Immature natural killer cell (primary cell): Measurements from ENCODE around the gene PDSS2. TPM values are rescaled to one million over a fixed set of nuclear protein-coding genes. Genes with fewer than 3 reads are reported as not detected.
"Not testable (repeated sequence)": the region's sequence is repeated elsewhere in the genome, so short reads cannot be mapped to it uniquely, and the experiment has no call there.

Source experiments
- DNase-seq, 3 donors: peaks; one replicate each; pipeline ENCODE4 v3.0.0; 2022; ENCODE audit warnings: mixed read lengths in 1 of 3
- H3K27ac Mint-ChIP-seq, 6 donors: one replicate each; pipeline ENCODE4 v1.8.0; 2020; ENCODE audit warnings: mixed read lengths in 6 of 6, mild to moderate bottlenecking in 5 of 6, inconsistent platforms in 4 of 6, moderate library complexity in 3 of 6
- H3K27me3 Mint-ChIP-seq, 3 donors: one replicate each; pipeline ENCODE4 v1.8.0; 2020 to 2021; ENCODE audit warnings: low read depth in 3 of 3, mild to moderate bottlenecking in 3 of 3, mixed read lengths in 3 of 3, moderate library complexity in 3 of 3, inconsistent platforms in 1 of 3
- H3K36me3 Mint-ChIP-seq, 3 donors: one replicate each; pipeline ENCODE4 v1.8.0; 2020; ENCODE audit warnings: mixed read lengths in 3 of 3, inconsistent platforms in 2 of 3, mild to moderate bottlenecking in 2 of 3
- H3K4me1 Mint-ChIP-seq, 2 donors: one replicate each; pipeline ENCODE4 v1.8.0; 2020; ENCODE audit warnings: inconsistent platforms in 2 of 2, mild to moderate bottlenecking in 2 of 2, mixed read lengths in 2 of 2, moderate library complexity in 1 of 2
- H3K4me3 Mint-ChIP-seq, 5 donors: one replicate each; pipeline ENCODE4 v1.8.0; 2020; ENCODE audit warnings: mild to moderate bottlenecking in 5 of 5, mixed read lengths in 5 of 5, inconsistent platforms in 3 of 5, moderate library complexity in 3 of 5
- H3K9me3 Mint-ChIP-seq, 6 donors: one replicate each; pipeline ENCODE4 v1.8.0; 2020; ENCODE audit warnings: mild to moderate bottlenecking in 6 of 6, mixed read lengths in 6 of 6, inconsistent platforms in 4 of 6, moderate library complexity in 3 of 6
- polyA plus RNA-seq, 3 donors: library from polyadenylated mRNA; unstranded; fragments of 300-500 nt; fragmentation: Illumina TruSeq; gene quantifications; one replicate each; pipeline ENCODE4 v1.2.3, GENCODE V29; 2021

The PDSS2 gene
- polyA plus RNA-seq, 3 donors from 2014 or later: 10.2 to 11.5 (median 11.0) TPM

GRCh38 chr6:107308677-107309076 is 150.7 kb downstream of the PDSS2 start:
- H3K4me1 Mint-ChIP-seq: peaks cover 3 to 7% of the 10 kb centered on the region in 2 donors
- H3K4me3 Mint-ChIP-seq: no peak overlapping the region
- H3K9me3 Mint-ChIP-seq: no peaks in the 10 kb centered on the region
- peaks cover 0 to 3% (median 0%) of the 10 kb centered on the region in 3 donors for H3K27me3 Mint-ChIP-seq
- DNase-seq: no peak
- peaks cover 0 to 7% (median 4%) of the 10 kb centered on the region in 3 donors for H3K36me3 Mint-ChIP-seq
- no peak overlapping the region for H3K27ac Mint-ChIP-seq

- not testable (repeated sequence) for H3K27ac Mint-ChIP-seq, H3K4me3 Mint-ChIP-seq, H3K4me1 Mint-ChIP-seq, H3K9me3 Mint-ChIP-seq, H3K36me3 Mint-ChIP-seq, H3K27me3 Mint-ChIP-seq, DNase-seq
Observed at GRCh38 chr6:107305994-107306393, 153.4 kb downstream of the PDSS2 start.

- H3K4me1 Mint-ChIP-seq: peaks cover under 1 to 3% of the 10 kb centered on the region in 2 donors
- H3K4me3 Mint-ChIP-seq: no peak overlapping the region
- DNase-seq: no peak
- H3K27ac Mint-ChIP-seq: no peak overlapping the region
- H3K36me3 Mint-ChIP-seq: peaks cover 0 to 7% (median 4%) of the 10 kb centered on the region in 3 donors
- H3K27me3 Mint-ChIP-seq: peaks cover 0 to 3% (median 3%) of the 10 kb centered on the region in 3 donors
- H3K9me3 Mint-ChIP-seq: no peaks in the 10 kb centered on the region
Observed at GRCh38 chr6:107305391-107305790, 154.0 kb downstream of the PDSS2 start.

- Mint-ChIP-seq H3K4me3 (no peak overlapping the region), H3K4me1 (peaks cover 0 to 3% of the 10 kb centered on the region in 2 donors), H3K9me3 (no peaks in the 10 kb centered on the region), H3K36me3 (peaks cover 0 to 7% (median 4%) of the 10 kb centered on the region in 3 donors), H3K27ac (no peak overlapping the region), H3K27me3 (peaks cover 0 to 3% (median 3%) of the 10 kb centered on the region in 3 donors)
- no peak for DNase-seq
Observed at GRCh38 chr6:107304421-107305025, 154.8 kb downstream of the PDSS2 start.

- Mint-ChIP-seq H3K9me3 (no peaks in the 10 kb centered on the region), H3K36me3 (no peaks in the 10 kb centered on the region), H3K27me3 (peaks cover 0 to 2% (median 0%) of the 10 kb centered on the region in 3 donors), H3K4me3 (no peak overlapping the region), H3K4me1 (no peaks in the 10 kb centered on the region), H3K27ac (no peak overlapping the region)
- no peak for DNase-seq
Observed at GRCh38 chr6:107293350-107293749, 166.0 kb downstream of the PDSS2 start.

GRCh38 chr6:107292715-107293271 is 166.6 kb downstream of the PDSS2 start:
- Mint-ChIP-seq H3K9me3 (no peaks in the 10 kb centered on the region), H3K27ac (no peak overlapping the region)
- DNase-seq: no peak

GRCh38 chr6:107290491-107290890 is 168.9 kb downstream of the PDSS2 start:
- H3K9me3 Mint-ChIP-seq: no peaks in the 10 kb centered on the region
- H3K4me3 Mint-ChIP-seq: no peak overlapping the region
- H3K4me1 Mint-ChIP-seq: peaks cover 0 to 1% of the 10 kb centered on the region in 2 donors
- no peak overlapping the region for H3K27ac Mint-ChIP-seq
- no peak for DNase-seq
- no peaks in the 10 kb centered on the region for H3K36me3 Mint-ChIP-seq
- peaks cover 0 to 4% (median 0%) of the 10 kb centered on the region in 3 donors for H3K27me3 Mint-ChIP-seq

More at GRCh38 chr6:107292715-107293271, 166.6 kb downstream of the PDSS2 start:
- Mint-ChIP-seq H3K27me3 (peaks cover 0 to 4% (median 0%) of the 10 kb centered on the region in 3 donors), H3K36me3 (no peaks in the 10 kb centered on the region), H3K4me1 (peaks cover 0 to 1% of the 10 kb centered on the region in 2 donors), H3K4me3 (no peak overlapping the region)

GRCh38 chr6:107289258-107289657 is 170.1 kb downstream of the PDSS2 start:
- H3K27ac Mint-ChIP-seq: not testable (repeated sequence)

GRCh38 chr6:107285683-107286082 is 173.7 kb downstream of the PDSS2 start:
- not testable (repeated sequence) for H3K4me3 Mint-ChIP-seq, DNase-seq, H3K9me3 Mint-ChIP-seq, H3K27me3 Mint-ChIP-seq, H3K4me1 Mint-ChIP-seq, H3K36me3 Mint-ChIP-seq, H3K27ac Mint-ChIP-seq

More at GRCh38 chr6:107289258-107289657, 170.1 kb downstream of the PDSS2 start:
- not testable (repeated sequence) for H3K27me3 Mint-ChIP-seq, H3K36me3 Mint-ChIP-seq, H3K4me3 Mint-ChIP-seq, DNase-seq, H3K4me1 Mint-ChIP-seq, H3K9me3 Mint-ChIP-seq

GRCh38 chr6:107284805-107285204 is 174.6 kb downstream of the PDSS2 start:
- Mint-ChIP-seq H3K27me3 (peaks cover 0 to 4% (median 0%) of the 10 kb centered on the region in 3 donors), H3K4me1 (peaks cover 0 to 1% of the 10 kb centered on the region in 2 donors), H3K36me3 (no peaks in the 10 kb centered on the region), H3K27ac (no peak overlapping the region), H3K9me3 (no peaks in the 10 kb centered on the region), H3K4me3 (no peak overlapping the region)
- no peak for DNase-seq

GRCh38 chr6:107280791-107281190 is 178.6 kb downstream of the PDSS2 start:
- peak overlapping the region in 1 of 6 donors; percentile 14 for H3K27ac Mint-ChIP-seq

GRCh38 chr6:107280001-107280400 is 179.4 kb downstream of the PDSS2 start:
- H3K4me3 Mint-ChIP-seq, H3K9me3 Mint-ChIP-seq, H3K27me3 Mint-ChIP-seq, DNase-seq, H3K27ac Mint-ChIP-seq, H3K36me3 Mint-ChIP-seq, H3K4me1 Mint-ChIP-seq: not testable (repeated sequence)

More at GRCh38 chr6:107280791-107281190, 178.6 kb downstream of the PDSS2 start:
- Mint-ChIP-seq H3K4me3 (no peak overlapping the region), H3K36me3 (no peaks in the 10 kb centered on the region), H3K9me3 (no peaks in the 10 kb centered on the region), H3K27me3 (no peaks in the 10 kb centered on the region), H3K4me1 (no peaks in the 10 kb centered on the region)
- no peak for DNase-seq

- Mint-ChIP-seq H3K27me3 (no peaks in the 10 kb centered on the region), H3K4me1 (peaks cover 0 to 9% of the 10 kb centered on the region in 2 donors), H3K36me3 (peaks cover 0 to 8% (median 3%) of the 10 kb centered on the region in 3 donors), H3K4me3 (no peak overlapping the region), H3K27ac (no peak overlapping the region), H3K9me3 (no peaks in the 10 kb centered on the region)
- DNase-seq: no peak
Observed at GRCh38 chr6:107275330-107275865, 184.0 kb downstream of the PDSS2 start.

- DNase-seq: no peak
- no peaks in the 10 kb centered on the region for H3K9me3 Mint-ChIP-seq
- H3K36me3 Mint-ChIP-seq: peaks cover 0 to 8% (median 3%) of the 10 kb centered on the region in 3 donors
- no peaks in the 10 kb centered on the region for H3K27me3 Mint-ChIP-seq
- H3K4me3 Mint-ChIP-seq: no peak overlapping the region
- H3K4me1 Mint-ChIP-seq: peaks cover 0 to 9% of the 10 kb centered on the region in 2 donors
- H3K27ac Mint-ChIP-seq: no peak overlapping the region
Observed at GRCh38 chr6:107274288-107274687, 185.1 kb downstream of the PDSS2 start.
